Measurements from ENCODE around the gene MAP3K4.

Gene MAP3K4

GRCh38 chr6:161008245-161008644 lies 16.7 kb downstream of the MAP3K4 start:
- no peak for DNase-seq (ENCODE audit: low read depth)

- no peak for DNase-seq (ENCODE audit: low read depth)
Measured at GRCh38 chr6:161009991-161010390, 18.4 kb downstream of the MAP3K4 start.

GRCh38 chr6:161010418-161010817 lies 18.8 kb downstream of the MAP3K4 start:
- no peak for DNase-seq (ENCODE audit: low read depth)

- DNase-seq (ENCODE audit: low read depth): no peak
Measured at GRCh38 chr6:161011492-161012480, 20.2 kb downstream of the MAP3K4 start.

GRCh38 chr6:161013695-161014094 lies 22.1 kb downstream of the MAP3K4 start:
- no peak for DNase-seq (ENCODE audit: low read depth)

GRCh38 chr6:161017766-161018564 lies 26.4 kb downstream of the MAP3K4 start:
- no peak for DNase-seq (ENCODE audit: low read depth)

GRCh38 chr6:161019324-161019839 lies 27.8 kb downstream of the MAP3K4 start:
- no peak for DNase-seq (ENCODE audit: low read depth)

- DNase-seq (ENCODE audit: low read depth): no peak
Measured at GRCh38 chr6:161021543-161021942, 30.0 kb downstream of the MAP3K4 start.

GRCh38 chr6:161021998-161022743 lies 30.6 kb downstream of the MAP3K4 start:
- DNase-seq (ENCODE audit: low read depth): no peak

- DNase-seq (ENCODE audit: low read depth): peak; percentile 48
Measured at GRCh38 chr6:161023316-161023715, 31.7 kb downstream of the MAP3K4 start.

GRCh38 chr6:161024364-161024920 lies 32.9 kb downstream of the MAP3K4 start:
- no peak for DNase-seq (ENCODE audit: low read depth)

- DNase-seq (ENCODE audit: low read depth): no peak
Measured at GRCh38 chr6:161027385-161027784, 35.8 kb downstream of the MAP3K4 start.

- DNase-seq (ENCODE audit: low read depth): peak; percentile 98
Measured at GRCh38 chr6:161029195-161029809, 37.7 kb downstream of the MAP3K4 start.

- no peak for DNase-seq (ENCODE audit: low read depth)
Measured at GRCh38 chr6:161031721-161032495, 40.3 kb downstream of the MAP3K4 start.

- DNase-seq (ENCODE audit: low read depth): no peak
Measured at GRCh38 chr6:161033667-161034066, 42.1 kb downstream of the MAP3K4 start.

- DNase-seq (ENCODE audit: low read depth): no peak
Measured at GRCh38 chr6:161035182-161035980, 43.8 kb downstream of the MAP3K4 start.

- DNase-seq (ENCODE audit: low read depth): no peak
Measured at GRCh38 chr6:161035981-161036263, 44.4 kb downstream of the MAP3K4 start.

GRCh38 chr6:161037873-161038228 lies 46.3 kb downstream of the MAP3K4 start:
- DNase-seq (ENCODE audit: low read depth): no peak

- peak; percentile 97 for DNase-seq (ENCODE audit: low read depth)
Measured at GRCh38 chr6:161038229-161039031, 46.9 kb downstream of the MAP3K4 start.

Data from GM04503 (cell line).